HG03571 (cell line): Measurements from ENCODE around the gene OLA1.

ENCODE experiments used
- ATAC-seq: cut with Tn5 transposase; IDR thresholded peaks from one replicate; pipeline ENCODE4 v1.9.1; 2021; ENCODE audit not compliant: unreplicated experiment

OLA1 gene

DNA sequence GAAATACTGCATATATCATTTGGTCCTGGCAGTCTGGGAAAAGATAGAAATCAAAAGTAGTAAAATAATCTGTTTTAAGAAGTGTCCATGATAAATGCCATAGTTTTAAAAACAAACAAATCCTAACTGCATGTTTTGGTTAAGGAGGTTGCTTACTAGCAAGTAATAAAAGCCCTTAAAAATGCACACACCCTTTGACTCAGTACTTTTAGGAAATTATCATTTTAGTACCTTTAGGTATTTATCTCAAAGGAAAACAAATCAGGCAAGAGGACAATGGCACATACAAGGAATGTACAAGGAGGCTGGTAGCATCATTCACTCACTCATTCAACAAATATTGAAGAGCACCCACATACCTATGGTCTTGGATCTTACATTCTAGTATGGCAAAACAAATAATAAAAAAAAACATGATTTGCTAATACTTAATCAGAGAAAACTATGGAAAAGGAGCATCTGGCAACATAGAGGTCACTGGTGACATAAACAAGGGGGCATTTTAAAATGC lies 67.6 kb downstream of the OLA1 start:
- no peak for ATAC-seq

- no peak for ATAC-seq
Measured at GRCh38 chr2:174180165-174180724, 68.1 kb downstream of the OLA1 start.

DNA sequence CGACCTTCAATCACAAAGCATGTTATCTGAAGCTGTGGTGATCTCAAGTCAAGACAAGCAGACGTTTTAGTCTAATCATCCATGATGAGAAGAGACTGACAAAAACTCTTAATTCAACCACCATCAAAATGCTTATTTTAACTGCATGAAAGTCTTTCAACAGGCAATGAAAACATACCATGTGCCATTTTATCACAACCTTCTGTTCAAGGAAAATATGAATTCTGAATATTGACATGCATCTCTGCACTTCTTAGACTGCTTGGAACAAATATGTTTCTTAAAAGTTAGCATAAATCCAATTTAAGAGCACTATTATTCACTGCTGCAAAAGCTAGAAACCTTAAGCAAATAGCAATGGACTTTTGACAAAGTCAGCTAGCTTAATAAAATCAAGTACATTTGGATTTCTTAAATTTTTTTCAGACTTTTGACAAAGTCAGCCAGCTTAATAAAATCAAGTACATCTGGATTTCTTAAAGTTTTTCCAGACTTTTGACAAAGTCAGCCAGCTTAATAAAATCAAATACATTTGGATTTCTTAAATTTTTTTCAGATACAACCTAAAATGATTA lies 70.9 kb downstream of the OLA1 start:
- ATAC-seq, result no peak

GRCh38 chr2:174176898-174177297 lies 71.4 kb downstream of the OLA1 start:
- no peak for ATAC-seq

- ATAC-seq, result no peak
Measured at GRCh38 chr2:174174741-174175140, 73.6 kb downstream of the OLA1 start.

DNA sequence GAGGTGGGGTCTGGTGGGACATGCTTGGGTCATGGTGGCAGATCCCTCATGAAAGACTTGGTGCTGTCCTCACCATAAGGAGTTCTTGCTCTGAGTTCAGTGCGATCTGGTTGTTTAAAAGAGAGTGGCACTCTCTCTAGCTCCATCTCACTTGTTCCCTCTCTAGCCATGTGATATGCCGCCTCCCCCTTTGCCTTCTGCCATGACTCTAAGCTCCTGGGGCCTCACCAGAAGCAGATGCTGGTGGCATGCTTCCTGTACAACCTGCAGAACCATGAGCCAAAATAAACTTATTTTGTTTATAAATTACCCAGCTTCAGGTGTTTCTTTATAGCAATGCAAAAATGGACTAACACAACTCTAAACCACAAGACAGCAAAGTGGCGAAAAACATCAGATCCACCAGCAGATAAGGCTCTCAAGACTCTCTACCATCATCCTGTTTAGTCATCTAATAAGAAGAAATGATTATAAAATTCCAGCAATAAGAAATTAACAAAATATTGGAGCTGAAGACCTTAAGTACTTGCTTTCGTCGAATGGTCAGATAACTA lies 75.5 kb downstream of the OLA1 start:
- ATAC-seq, result no peak

- ATAC-seq, result no peak
Measured at GRCh38 chr2:174171686-174172445, 76.5 kb downstream of the OLA1 start.

GRCh38 chr2:174169372-174169771 lies 79.0 kb downstream of the OLA1 start:
- no peak for ATAC-seq

DNA sequence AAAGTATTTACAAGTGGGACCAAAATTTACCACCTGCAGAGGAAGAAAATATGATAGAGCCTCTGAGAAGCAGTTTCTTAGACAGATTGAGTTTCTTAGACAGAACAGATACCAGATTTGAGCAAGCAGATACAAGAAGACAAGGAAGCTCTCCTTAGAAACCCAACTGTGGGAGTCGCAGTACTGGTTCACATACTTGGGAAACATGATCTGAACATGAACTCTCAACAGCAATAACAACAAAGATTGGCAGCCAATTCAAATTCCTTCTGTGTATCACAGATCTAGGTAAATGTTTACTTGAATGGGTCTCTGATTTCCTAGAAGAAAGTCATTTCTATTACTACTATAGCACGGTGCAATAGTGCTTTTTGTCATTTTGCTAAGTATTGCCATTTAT lies 82.1 kb downstream of the OLA1 start:
- no peak for ATAC-seq

- no peak for ATAC-seq
Measured at GRCh38 chr2:174161490-174161889, 86.8 kb downstream of the OLA1 start.

DNA sequence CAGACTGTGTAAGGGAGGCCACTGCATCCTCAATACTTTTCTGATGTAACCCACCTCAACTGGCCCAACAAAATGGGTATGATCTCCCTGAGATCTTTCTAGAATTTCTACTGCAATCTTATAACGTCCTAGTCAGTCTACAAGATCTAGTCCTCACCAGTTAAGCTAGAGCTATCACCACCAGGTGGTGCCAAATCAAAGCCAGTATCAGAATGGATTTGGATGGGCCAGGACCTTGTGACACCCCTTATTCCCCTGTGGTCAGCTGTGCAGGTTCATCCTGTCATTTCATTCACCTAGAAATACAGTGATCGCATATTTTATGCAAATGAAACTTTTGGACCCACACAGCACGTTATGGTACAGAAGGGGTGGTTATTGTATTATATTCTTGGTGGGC lies 90.3 kb downstream of the OLA1 start:
- ATAC-seq, result no peak

GRCh38 chr2:174157053-174157452 lies 91.3 kb downstream of the OLA1 start:
- ATAC-seq, result no peak

DNA sequence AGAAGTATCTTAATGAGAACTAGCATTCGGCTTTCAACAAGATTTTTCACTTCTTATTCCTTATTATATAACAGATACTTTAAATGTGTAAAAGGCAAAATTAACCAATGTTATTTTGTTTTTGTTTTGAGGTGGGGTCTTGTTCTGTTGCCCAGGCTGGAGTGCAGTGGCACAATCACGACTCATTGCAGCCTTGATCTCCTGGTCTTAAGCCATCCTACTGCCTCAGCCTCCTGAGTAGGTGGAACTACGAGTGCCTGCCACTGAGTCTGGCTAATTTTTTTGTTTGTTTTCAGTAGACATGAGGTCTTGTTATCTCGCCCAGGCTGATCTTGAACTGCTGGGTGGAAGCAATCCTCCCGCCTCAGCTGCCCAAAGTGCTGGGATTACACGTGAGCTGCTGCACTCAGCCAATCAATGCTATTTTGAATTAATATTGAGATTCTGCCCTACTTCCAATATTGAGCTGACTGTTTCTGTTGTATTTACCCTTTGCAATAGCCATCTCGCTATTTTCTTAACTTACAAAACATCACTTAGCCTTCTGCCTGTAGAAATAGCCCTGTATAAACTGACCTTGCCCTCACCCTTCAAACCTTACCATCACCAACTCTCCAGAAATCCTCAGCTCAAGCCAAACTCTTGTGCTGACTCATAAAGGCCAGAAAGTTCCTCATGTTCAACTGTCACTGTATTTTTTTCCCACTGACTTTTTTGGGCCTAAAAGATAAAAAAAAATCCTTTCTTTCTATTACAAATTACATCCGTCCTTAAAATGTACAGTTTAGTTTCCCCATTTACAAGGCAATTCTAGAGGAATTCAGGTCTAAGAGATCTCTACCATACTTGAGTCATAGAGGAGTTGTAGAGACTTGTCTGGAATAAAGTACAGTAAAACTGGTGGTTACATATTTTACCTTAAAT lies 94.3 kb downstream of the OLA1 start:
- no peak for ATAC-seq

DNA sequence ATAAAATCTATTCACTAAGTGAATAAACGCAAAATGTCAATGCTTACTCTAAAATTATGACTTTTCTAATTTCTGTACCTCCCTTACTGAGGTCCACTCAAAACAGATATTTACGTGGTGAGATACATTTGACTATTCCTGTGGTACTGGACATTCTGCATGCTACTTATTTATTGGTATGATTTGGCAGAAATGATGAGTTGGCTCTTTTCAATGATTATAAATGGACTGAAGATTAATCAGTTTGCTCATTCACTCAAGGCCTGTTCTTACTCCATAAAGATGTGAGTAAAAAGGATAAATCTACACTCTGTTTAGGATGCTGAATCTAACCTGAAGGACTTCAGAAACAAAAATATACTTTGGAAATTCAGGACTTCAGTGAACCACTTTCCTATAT lies 98.8 kb downstream of the OLA1 start:
- no peak for ATAC-seq

DNA sequence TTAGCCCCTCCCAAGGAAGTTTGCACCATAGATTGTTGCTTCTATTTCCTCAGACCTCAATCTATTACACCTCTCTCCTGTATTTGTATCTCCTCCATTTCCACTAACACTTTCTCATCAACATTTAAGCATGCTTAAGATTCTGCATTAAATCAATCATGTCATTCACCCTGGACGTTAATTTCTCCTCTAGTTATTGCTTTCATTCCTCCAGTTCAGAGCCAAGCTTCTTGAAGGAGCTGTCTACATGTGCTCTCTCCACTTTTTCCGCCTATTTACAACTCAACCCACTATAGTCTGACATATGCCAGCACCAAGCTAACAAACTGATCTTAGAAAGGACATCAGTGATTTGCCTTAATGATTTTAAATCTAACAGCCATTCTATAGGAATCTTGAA lies 99.5 kb downstream of the OLA1 start:
- no peak for ATAC-seq

DNA sequence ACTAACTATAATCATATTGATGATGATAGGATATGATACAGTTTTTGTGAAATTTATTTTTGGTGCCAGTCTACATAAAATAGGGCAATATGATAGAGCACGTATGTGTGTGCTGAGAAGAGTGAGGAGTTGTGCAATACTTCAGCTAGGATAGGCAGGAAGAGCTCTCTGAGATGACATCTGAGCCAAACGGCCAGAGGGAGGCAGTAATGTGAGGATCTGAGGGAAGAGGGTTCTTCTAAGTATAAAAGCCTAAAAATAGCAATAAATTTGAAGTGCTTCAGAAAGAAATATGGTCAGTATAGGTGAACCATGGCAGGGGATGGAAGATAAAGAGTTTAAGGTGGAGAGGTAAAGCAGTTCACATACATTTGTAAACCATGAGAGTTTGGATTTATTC lies 102.5 kb downstream of the OLA1 start:
- no peak for ATAC-seq

DNA sequence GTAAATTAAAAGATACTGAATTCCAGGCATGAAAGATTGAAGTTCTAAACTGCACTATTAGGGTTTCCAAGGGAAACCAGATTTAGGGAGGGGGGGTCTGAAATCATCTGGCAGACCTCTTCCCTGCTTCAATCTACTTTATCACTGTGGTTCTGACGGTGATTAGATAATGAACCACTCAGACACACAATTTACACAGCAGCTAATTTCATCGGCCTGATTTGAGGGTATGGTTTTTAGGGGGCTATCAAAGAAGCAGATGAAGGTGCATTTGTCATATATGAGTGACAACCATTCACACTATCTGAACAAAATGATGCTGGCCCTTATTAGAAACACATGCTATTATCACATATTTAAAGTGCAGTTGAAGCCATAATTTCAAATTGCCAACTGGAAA lies 106.0 kb downstream of the OLA1 start:
- ATAC-seq, result no peak

- ATAC-seq, result no peak
Measured at GRCh38 chr2:174138161-174138560, 110.2 kb downstream of the OLA1 start.

- no peak for ATAC-seq
Measured at GRCh38 chr2:174135981-174136380, 112.4 kb downstream of the OLA1 start.

DNA sequence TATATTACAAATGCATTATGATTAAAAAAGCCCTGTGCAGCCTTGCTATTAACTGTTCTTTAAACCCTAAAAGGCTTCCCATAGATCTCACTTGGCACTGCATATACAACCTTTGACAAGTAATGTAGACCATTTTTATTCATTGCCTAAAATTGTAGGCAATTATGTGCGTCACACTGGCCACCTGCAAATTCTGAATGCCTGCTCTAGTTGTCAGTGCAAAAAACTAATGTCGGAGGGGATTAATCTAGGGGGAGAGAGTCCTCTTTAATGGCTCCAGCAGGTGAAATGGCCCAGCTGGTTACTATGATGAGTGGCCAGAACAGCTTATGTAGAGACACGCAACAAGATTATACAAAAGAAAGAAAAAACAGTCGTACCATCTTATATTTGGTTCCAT lies 123.2 kb downstream of the OLA1 start:
- ATAC-seq, result no peak

- ATAC-seq, result no peak
Measured at GRCh38 chr2:174124181-174124580, 124.2 kb downstream of the OLA1 start.
